HG03469 (cell line): Measurements from ENCODE around the gene PRAC1.

ENCODE experiments used
- ATAC-seq: cut with Tn5 transposase; IDR thresholded peaks from one replicate; pipeline ENCODE4 v1.9.1; 2021; ENCODE audit warnings: mild to moderate bottlenecking, moderate library complexity, moderate number of reproducible peaks; ENCODE audit not compliant: unreplicated experiment

PRAC1 gene

DNA sequence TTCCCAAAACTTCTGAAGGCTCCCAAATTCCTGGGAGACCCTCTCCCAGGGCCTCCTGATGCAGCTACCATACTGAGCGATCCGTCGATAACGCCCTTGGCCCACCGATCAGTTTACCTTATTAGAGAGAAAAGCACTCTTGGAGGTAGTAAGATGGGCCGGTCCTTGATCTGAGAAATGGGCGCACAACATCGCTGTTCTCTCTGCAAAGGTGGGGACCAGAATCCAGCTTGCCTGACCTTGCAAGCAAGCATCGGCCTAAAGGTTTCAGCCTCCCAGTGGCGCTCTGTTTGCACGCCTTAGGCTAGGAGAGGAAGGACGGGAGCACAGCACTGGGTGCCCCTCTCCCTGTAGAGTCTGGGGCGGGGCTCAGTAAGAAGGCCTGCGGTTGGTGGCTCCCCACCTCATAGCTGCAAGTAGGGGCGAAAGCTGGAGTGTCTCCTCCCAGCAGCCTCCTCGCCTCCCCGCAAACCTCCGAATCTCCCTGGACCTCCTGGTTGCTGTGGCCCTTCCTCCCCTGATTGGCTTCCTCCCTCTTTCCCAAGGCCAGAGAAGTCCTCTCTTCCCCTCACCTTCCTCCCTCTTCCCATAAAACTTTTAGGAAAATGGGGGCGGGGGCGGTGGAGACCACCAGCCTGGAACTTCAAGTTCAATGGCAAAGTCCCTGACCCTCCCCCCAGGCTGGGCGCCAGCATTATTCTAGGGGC lies at the start of gene PRAC1:
Gene PRAC1 (minus strand): TSS at position 318 of the 707 bp plus-strand sequence. CDS start 126 bp downstream, at position 192.
- no peak for ATAC-seq

GRCh38 chr17:48770954-48771353 lies 48.6 kb upstream of the PRAC1 start:
- no peak for ATAC-seq

DNA sequence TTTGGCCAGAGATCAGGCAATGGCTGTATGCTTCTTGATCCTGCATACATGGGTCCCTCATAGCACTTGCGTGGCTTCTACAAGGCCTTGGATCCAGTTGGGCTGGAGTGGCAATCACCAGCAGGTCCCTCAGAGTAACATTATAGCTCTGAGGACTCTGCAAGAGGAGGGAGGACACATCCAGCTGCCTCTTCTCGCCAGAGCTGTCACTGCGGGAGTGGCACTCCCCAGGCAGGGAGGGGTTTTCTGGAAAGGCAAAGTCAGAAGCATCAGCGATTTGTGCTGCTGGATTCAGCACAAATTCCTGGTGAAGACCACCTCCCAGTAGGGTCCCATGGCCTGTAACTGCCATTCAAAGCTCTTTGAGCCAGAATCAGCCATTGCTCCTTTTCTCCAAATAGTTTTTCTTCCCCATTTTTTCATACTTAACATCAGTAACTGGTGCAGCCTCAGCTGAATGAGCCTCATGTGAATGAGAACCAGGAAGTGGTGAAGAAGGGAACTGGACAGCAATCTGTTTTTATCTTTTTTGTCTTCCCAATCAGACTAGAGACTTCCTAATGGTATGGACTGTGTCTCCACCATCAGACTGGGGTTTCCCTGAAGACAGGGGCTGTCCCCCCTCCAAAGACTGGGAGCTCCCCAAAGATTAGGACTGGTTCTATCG lies 46.8 kb upstream of the PRAC1 start:
- ATAC-seq, result no peak

DNA sequence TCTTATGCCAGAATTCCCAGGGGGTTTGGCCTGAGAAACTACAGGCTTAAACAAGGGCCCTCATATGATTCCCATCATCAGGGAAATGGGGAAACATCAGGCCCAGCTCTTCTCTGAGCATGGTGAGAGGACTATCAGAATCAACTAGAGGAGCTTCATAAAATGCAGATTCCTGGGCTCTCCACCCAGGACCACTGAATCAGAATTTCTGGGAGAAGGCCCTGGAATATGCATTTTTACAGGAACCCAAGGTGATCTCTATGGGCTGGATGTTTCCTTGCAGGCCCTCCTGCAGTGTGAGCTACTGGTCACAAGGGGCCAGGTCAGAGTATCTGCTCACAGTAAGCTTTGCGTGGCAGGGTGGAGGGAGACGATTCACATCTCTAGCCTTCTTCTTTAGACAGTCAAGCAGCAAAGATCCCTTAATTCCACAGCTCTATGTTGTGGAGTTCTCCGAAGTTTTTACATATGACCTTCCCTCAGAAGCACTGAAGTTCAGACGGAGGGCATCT lies 45.0 kb upstream of the PRAC1 start:
- ATAC-seq, result no peak

- ATAC-seq, result no peak
Measured at GRCh38 chr17:48761114-48761513, 38.8 kb upstream of the PRAC1 start.

GRCh38 chr17:48760411-48760810 lies 38.1 kb upstream of the PRAC1 start:
- ATAC-seq, result no peak

DNA sequence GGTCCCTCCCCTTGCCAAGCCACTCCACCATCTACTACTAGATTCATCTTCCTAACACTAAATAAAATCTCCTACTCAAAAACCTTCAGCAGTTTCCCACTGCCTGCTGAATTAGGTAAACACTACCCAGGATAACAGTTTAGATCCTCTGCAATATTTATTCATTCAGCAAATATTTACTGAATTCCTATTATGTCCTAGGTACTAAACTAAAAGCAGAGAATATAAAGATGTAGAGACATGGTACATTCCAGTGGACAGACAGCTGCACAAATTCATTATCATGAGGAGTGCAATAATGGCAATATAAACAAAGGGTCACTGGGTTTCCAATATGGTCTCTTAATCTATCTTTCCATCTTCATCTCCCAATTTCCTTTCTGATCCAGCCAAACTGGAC lies 37.0 kb upstream of the PRAC1 start:
- ATAC-seq, result no peak

GRCh38 chr17:48757524-48757961 lies 35.2 kb upstream of the PRAC1 start:
- no peak for ATAC-seq

DNA sequence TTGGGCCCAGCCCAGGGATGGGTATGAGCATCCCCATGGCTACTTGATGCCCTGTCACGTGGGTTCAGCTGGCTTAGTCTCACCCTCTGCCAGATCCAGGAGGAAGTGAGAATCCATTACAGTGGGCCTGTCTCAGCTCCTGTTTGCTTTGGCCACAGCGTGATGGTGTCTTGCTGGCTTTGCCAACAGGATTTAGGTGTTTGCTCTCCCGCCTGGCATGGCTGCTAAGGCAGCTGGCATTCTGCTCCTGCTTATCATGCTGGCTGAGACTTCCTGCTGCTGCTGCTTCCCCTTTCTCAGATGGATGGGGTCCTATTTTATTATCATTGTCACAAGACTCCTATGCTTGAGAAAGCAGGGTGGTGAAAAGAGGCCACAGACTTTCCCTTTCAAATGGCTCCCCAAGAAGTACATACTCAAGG lies 34.5 kb upstream of the PRAC1 start:
- ATAC-seq, result no peak

DNA sequence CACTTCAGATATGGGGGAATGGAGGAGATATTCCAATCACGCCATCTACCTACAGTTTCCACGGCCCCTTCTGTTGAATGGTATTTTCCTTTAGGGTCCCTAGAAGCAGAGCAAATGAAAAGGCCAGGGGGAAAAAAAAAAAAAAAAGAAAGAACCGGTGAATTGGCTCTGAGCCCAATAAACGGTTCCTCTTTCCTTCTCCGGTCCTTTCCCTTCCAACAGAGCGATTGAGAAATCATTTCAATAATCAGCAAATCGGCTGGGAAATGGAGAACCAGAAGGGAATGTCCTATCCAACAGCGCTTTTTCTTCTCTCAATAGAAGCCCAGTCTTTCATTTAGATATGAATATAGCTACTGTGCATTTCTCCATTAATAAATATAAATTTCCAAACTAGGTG lies 33.0 kb upstream of the PRAC1 start:
- ATAC-seq, result no peak

DNA sequence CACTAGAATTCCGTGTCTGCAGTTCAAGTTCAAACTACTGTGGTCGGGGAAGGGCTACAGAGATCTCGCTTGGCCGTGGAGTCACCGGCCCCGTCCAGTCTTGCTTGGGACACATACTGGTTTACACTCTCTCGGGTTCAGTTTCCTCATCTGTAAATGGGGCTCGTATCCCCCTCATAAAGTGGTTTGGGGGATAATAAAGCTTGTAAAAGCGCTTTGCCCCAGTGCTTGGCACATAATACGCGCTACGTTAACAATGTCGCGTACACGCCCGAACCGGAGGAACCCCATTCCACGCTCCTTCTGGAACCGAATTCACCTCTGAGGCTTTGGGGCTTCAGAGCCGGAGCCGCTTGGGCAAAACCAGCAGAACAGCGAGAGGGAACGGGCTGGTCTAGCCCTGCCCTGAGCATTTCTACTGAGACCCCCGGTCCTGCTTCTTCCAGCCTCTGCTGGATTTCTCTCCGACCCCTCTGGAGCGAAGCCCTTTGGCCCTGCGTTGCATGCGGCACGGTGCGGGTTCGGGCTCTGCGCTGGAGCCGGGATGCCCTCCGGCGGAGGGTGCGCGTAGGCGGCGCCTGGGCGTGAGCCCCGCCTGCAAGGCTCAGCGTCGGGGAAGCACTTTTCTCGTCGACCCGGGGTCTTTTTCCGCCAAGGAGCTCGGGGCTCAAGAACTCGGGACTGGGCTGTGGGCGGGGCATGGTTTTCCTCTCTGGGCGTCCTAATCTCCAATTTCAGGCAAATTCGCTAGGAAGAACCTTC lies 32.4 kb upstream of the PRAC1 start:
- no peak for ATAC-seq

DNA sequence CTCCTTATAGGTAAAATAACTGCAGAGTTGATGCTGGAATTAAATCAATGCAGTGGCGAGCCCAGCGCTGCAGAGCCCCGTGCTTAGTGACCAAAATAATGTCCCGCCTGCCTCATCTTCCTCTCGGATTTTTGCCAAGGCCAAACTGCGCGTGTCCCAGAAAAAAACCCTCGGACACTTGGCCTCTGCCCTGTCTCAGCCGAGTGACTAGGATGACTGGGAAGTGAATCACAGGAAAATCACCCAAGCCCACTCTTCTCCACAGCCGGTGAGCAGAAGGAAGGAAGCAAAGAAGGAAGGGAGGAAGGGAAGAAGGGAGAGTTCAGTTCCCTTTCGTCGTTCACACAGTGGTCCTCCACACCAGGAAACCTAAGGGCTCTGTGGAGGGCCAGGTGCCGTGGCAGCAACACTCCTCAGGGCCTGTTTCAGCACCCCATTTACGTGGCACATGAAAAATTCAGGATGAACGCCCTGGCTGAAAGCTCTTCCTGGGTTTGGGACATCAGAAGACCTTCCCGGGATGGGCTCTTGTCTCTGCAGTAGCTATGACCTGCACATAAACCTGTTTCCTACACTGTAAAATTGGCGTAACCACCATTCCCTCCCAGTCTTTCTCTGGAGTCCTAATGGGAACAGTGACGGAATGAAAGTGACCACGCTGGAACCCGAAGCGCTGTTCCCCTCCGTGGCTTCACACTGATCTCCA lies 31.6 kb upstream of the PRAC1 start:
- no peak for ATAC-seq

- no peak for ATAC-seq
Measured at GRCh38 chr17:48752399-48753288, 30.3 kb upstream of the PRAC1 start.

DNA sequence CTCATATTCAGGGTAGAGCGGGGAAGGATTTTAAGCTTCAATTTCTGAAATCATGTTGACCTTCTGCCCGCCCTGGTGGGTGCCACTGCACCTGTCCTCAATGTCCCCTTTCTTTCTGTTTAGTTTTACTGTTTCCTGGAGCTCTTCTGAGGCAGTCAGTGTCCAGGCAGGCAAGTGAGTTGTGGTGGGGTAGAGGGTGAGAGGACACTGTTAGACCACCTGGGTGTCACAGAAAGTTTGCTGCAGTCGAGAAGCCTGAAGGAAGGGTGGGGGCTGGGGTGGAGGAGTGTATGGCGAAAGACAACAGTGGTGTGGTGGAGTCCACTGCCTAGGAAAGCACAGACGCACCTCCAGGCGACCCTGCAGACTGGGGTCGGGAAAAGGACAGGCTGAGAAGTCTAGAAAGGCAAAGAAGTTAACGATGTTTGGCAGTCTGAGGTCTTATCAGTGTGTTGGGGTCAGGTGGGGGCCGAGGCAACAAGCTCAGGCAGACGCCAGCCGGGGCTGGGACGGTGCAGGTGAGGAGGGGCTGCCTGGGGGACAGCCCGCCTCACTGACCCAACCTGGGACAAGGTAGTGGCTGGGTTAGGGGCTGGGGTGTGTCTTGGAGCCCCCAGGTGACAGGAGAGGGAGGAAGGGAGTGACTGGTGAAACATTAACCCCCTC lies 29.5 kb upstream of the PRAC1 start:
- no peak for ATAC-seq

- no peak for ATAC-seq
Measured at GRCh38 chr17:48751172-48751571, 28.9 kb upstream of the PRAC1 start.

DNA sequence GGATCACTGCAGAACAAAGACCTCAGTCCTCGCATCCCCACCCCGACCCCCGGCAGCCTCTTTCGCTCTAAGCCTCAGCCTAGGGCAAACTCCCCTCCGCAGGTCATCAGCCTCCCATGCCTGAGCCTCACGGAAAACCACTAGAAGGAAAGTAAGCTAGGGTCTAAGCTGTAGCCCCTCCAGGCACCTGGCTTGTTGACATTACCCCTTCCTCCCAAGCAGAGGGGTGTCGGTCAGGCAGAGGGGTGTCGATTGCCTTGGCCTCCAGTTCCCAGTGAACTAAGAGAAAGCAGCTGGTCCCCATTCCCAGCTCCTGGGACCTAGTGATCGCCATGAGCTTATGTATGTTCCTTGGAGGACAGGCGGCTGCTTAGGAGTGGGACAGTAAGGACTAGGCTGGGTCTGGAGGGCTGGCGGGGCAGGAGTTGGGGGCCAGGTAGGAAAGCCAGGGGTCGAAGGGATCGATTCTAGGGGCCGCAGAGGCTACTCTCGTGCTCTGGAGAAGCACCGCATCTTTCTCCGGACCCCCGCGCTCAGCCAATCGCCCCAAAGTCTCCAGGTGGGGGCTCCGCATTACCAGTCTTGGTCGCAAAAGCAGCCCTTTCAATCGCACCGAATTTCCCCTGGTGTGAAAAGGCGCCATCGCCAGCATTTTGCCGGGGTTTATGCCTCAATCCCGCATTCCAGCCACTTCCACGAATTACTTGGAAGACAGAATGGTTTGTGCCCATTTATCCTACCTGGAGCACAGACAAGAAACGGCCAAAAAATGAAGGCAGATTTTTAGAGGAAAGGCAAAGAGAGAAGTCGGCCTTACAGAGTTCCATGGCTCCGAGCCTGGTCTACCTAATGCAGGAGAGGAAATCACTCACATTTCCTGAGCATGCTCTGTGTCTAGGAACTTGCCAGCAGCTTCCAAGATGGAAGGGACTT lies 27.6 kb upstream of the PRAC1 start:
- no peak for ATAC-seq

DNA sequence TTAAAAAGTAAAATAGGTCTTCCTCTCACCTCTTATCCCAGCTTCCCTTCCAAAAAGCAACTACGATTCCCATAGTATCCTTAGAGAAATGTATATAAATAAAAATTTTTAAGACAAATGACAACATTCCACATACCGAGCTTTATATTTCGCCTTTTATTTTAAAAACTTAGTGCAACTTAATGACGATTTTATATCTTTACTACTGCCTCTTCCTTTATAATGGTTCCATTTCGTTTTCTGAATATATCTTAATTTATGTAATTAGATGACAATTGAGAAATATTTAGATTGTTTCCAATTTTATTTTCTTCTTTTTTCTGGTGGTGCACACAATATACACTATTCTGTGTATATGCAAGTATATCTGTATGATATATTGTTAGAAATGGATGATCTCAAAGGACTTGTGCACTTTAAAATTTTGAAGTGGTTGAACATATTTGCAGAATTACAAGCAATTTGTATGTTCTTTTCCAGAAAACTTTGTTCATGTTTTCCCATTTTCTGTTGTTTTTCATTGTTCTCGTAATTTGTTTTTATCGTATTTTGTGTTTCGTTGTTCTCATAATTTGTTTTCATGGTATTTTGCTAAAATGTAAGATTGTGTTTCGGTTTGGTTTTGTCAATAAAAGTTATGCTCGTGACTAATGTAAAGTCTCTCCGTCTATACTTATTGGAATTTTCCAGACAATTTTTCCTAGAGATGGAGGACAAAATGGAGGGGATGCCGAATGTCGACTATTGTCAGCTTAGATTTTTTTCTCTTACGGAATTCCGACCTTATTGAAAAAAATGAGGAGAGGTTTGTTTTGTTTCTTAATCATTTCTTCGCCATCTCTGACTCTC lies 26.6 kb upstream of the PRAC1 start:
- no peak for ATAC-seq
